ENCODE results near the gene EEF1AKMT2.

Gene EEF1AKMT2

DNA sequence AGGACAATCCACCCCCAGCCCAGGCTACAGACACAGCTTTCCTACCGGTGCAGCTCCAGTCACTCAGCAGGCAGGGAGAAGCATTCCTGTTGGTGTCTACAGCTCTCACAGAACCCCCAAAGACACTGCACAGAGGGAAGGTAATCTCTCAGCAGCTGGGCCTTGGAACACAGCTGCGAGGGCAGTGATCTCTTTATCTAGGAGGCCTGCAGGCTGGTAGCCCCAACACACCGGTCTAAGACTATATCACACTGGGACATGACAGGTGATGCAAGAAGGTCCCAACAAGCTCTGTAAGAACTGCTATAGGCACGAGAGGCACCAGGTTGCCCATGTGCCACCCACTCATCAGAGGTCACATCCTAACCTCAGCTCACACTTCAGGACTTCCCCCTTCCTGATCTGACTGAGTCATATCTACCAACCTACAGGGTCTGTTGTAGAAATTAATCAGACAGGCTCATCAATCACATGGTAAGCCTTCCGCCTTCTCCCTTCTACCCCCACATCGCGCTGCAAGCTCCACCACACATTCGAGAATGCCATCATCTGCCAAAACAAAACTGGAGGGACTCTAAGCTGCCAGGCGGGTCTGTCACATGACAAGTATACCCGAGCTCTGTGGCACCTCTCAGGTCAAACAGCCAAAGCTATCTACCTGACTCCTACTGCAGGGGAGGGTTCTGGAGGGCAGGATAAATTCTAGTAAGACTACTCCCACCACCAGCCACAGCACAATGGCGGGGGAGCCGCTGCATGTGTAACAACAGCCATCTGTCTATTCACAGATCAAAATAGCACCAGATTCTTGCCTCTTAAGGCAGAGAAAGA lies 73.6 kb downstream of the EEF1AKMT2 start:
- DNase-seq: no peak

DNA sequence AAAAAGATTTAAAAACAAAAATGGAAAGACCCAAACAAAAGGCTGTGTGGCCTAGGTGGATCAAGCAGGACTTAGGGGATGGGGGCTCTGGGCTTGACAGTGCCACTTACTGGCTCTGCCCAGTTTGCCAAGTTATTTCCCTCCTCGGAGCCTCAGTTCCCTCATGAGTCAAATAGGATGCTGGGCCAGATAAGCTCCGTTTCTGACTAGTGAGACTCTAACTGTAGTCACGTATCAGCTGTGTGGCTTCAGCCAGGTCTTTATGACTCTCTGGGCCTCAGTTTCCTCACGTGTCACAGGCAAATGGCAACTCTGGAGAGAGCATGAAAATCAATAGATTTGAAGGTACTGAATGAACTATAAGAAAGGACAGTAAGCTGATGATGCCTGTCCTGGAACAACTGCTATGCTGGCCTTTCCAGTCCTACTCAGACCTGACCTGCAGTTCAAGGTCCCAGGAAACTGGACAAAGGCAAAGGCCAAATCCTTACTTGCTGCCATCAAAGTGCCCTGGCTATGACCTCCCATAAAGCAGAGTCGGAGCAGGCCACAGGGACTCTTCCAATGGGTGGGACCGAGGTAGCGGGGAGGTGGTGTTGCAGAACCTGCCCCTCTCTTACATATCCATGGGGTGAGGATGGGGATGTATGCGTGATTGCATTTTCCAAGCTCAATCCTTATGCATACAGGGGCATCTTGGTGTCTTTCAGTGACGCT lies 74.5 kb downstream of the EEF1AKMT2 start:
- no peak for DNase-seq

DNA sequence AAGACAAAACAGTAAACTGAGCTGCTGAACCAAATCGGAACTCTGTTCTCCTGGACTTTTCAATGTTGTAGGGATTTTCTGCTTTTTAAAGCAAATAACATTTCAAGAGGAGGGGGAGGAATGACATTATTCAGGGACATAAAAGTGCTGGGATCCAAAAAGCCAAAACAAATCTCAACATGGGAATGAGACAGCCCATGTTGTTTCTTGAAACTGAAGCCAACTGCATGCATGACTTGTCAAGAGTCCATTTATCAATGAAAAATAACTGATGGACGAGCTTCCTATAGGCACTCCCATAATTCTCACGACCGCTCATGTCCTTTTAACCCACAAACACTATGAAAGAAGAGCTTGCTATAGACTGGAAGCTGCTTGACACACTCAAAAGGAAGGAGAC lies 75.3 kb downstream of the EEF1AKMT2 start:
- no peak for DNase-seq

DNA sequence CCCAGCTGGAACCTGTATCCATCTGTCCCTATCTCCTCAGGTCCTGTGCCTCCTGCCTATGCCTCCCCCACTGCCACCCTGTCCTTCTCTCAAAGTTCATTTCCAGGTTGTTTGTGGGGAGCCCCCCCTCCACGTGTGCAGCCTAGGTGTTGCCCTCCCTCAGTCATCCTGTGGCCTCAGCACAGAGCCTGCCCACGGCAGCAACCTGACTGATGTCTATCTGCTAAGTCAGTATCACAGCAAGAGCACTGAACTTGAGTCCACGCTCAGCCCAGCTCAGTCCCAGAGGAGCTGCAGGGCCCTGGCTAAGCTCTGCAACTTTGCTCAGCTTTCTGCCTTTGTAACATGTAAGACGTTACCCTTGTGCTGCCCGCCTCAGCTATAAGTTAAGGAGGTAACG lies 76.2 kb downstream of the EEF1AKMT2 start:
- no peak for DNase-seq

DNA sequence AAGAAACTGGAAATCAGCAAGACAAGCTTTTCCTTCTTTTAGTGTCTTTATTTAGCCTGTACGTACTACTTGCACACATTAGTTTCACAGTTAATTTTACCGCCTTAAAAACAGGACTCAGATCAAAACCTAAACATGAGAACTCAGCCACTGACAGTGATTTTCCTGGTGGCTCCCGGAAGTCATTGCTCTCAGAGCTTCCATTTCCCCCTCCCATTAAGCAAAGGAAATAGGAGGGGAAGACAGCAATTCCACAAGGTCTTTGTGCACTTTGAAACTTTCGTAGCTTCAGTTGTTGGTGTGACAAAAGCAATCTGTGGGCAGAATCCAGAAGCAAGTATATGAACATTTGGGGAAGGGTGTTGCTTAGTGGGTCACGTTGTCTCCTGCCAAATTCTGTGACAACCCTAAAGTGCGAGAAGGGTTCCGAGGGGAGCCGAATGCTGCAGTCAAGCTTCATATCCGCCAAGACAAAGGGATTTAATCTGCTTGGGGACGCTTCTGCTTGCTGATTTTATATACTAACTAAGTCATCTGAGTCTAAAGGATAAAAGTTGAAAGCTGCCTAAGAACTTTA lies 77.9 kb downstream of the EEF1AKMT2 start:
- no peak for DNase-seq

DNA sequence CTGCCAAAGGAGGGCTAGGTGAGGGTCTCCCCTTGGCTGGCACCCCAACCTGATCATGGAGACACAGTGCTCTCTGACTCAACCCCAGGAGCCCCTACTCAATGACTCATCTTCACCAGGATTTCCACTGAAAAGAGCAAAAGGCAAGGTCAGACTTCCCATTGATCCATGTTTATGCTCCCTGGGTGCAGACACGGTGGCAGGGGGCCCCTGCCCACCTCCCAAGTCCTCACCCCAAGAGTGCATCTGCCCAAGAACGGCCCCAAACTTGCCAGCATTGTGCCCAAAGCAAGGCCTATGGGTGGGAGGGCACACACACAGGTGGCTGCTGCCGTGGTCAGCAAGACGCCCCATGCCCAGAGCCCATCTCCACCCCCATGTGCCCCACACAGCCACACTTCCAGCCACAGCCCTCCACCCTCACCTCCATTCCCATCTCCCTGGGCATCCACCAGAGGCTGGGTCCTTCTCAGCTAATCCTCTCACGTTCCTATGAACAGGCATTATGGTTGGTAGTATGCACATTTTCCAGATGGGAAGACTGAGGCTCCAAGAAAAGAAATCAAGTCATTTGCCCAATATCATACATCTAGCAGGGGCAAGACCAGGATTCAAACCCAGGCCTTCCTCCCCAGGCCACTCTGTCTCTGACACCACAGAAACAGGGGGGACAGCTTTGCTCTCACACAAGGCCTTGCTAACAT lies 78.8 kb downstream of the EEF1AKMT2 start:
- DNase-seq: no peak

DNA sequence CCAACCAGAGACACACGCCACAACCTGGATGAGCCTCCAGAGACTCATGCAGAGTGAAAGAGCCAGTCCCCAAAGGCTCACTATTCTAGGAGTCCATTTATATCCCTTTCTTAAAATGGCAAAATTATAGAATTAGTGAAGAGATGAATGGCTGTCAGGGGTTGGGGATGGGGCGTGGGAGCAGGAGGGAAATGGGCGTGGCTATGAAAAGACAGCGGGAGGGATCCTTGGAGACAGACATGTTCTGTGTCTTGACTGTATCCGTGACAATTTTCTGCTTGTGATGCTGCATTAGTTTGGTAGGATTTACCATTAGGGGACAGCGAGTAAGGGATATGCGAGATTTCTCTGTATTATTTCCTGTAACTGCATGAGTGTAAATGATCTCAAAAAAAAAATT lies 80.5 kb downstream of the EEF1AKMT2 start:
- no peak for DNase-seq

DNA sequence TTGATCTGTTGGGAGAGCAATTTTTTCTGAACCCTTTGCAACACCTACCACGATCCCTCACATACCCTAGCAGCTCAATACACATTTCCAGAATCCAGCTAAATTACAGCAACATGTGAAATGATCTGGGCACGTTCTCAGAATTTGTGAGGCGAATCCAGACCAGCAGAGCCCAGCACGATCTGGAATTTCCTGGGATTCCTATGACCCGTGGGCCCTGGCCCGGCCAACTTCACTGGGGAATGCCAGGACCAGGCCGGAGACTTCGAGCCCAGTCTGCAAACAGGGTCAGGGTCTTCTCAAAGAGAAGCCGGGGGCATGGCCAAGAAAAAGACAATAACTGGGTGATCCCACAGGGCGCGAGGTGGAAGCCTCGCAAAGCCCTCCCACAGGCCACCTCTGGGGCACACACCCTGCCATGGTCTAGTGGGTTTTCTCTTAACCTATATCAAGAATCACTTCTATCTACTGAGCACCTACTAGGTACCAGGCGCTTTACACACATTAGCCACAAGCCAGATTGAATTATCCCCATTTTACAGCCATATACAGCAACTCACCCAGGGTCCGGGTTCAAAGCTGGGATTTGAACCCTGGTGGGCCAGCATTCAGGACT lies 81.3 kb downstream of the EEF1AKMT2 start:
- DNase-seq: no peak

DNA sequence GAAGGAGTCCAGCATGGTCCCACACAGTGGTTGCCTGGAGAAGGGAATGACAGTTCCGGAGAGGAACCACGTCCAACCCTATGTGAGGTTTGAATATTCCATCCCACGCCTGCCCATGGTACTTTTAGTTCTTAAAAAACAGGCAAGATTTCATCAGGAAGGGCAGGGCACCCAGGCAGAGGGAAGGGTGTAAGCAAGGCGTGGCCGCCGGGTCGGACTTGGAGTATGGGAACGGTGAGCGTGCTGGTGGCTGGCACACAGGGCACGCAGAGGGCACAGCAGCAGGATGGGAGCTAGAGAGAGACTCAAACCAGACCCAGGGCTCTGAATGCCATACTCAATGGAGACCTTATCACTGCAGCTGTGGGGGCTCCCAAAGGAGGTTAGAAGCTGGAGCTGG lies 81.8 kb downstream of the EEF1AKMT2 start:
- DNase-seq: no peak

DNA sequence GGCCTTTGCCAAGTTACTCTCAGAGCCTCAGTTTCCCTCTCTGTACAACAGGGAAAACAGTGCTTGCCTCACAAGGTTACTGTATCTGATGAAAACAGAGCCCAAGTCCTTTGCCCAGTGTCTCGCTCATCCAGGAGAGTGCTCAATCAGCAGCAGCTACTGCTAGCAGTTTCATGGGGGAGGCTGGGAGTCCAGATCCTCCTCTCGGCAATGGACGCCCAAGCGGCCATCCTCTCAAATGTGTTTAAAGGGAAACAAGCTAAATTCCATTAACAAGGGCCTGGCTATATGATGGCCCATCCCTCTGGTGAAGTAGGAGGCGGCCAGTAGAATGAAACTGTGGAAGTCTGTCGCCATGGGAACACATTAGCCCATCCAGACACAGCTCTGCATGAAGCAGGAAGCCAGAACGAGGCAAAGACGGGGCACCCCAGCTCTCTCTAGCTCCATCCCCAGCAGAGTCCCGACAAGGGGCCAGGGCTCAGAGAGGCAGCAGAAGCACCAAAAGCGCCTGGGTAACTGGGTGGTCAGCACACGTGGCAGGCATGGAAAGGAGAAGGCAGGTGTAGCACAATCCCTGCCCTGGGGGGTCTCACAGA lies 82.7 kb downstream of the EEF1AKMT2 start:
- DNase-seq: no peak

DNA sequence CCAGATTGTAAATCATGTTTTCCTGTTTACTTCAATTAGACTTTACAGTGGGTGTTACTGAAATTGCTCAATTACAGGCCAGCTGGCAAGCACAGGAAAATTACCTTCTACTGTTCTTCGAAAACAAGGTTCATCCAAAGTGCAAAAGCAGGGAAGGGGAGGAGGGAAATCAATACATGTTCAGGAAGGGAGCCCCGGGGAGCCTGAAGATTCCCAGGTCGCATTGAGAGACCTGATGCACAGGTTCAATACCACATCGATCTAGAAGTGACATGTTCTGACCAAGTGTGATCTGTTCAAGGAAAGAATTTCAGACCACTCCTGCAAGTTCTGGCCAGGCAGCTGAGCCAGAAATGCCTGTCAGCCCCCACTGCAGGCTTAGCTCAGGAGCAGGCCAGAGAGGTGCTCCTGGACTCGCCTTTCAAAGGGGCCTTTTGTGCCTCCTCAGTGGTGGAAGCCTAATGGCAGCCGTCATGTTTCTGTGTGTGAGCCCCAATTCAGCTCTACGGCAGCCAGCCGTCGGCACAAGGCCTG lies 83.4 kb downstream of the EEF1AKMT2 start:
- DNase-seq: no peak

Data from left hindlimb (tissue), 1 donor.